ENCODE data around the gene CD46.

The CD46 gene

GRCh38 chr1:207789386-207789785, 37.5 kb downstream of the CD46 start:
- Histone ChIP-seq H3K4me2 (ENCODE audit: low read depth, low read length, poor library complexity, severe bottlenecking) (no peak overlapping the region), H3K4me3 (ENCODE audit: insufficient read depth, low read length, poor library complexity, severe bottlenecking) (no peak overlapping the region), H3K27ac (ENCODE audit: low read depth, low read length) (no peak overlapping the region), H3K9me3 (ENCODE audit: insufficient read depth, low read length) (no peaks in the 10 kb centered on the region), H2AFZ (ENCODE audit: low read depth, low read length, severe bottlenecking) (no peak overlapping the region), H3K27me3 (ENCODE audit: low read length) (no peaks in the 10 kb centered on the region), H4K20me1 (ENCODE audit: low read depth, low read length) (no peaks in the 10 kb centered on the region), H3K9me2 (replicated peaks; ENCODE audit: insufficient read depth, low read length) (no peaks in the 10 kb centered on the region), H3K9ac (ENCODE audit: low read length) (no peak overlapping the region), H3K36me3 (ENCODE audit: low read length) (peaks cover 18% of the 10 kb centered on the region; the same call in 1 of the 2 replicates), H3F3A (ENCODE audit: insufficient read depth) (no peaks in the 10 kb centered on the region), H3K79me2 (ENCODE audit: insufficient read depth, low read length) (no peaks in the 10 kb centered on the region)
- TF ChIP-seq, protein P1, sequence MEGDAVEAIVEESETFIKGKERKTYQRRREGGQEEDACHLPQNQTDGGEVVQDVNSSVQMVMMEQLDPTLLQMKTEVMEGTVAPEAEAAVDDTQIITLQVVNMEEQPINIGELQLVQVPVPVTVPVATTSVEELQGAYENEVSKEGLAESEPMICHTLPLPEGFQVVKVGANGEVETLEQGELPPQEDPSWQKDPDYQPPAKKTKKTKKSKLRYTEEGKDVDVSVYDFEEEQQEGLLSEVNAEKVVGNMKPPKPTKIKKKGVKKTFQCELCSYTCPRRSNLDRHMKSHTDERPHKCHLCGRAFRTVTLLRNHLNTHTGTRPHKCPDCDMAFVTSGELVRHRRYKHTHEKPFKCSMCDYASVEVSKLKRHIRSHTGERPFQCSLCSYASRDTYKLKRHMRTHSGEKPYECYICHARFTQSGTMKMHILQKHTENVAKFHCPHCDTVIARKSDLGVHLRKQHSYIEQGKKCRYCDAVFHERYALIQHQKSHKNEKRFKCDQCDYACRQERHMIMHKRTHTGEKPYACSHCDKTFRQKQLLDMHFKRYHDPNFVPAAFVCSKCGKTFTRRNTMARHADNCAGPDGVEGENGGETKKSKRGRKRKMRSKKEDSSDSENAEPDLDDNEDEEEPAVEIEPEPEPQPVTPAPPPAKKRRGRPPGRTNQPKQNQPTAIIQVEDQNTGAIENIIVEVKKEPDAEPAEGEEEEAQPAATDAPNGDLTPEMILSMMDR (IDR thresholded peaks at IDR 0.05; ENCODE audit: insufficient read depth, low read length, poor library complexity, severe bottlenecking): no peak
- no peak for TF ChIP-seq EZH2phosphoT487 (conservative IDR thresholded peaks at IDR 0.05; ENCODE audit: low read length)

DNA sequence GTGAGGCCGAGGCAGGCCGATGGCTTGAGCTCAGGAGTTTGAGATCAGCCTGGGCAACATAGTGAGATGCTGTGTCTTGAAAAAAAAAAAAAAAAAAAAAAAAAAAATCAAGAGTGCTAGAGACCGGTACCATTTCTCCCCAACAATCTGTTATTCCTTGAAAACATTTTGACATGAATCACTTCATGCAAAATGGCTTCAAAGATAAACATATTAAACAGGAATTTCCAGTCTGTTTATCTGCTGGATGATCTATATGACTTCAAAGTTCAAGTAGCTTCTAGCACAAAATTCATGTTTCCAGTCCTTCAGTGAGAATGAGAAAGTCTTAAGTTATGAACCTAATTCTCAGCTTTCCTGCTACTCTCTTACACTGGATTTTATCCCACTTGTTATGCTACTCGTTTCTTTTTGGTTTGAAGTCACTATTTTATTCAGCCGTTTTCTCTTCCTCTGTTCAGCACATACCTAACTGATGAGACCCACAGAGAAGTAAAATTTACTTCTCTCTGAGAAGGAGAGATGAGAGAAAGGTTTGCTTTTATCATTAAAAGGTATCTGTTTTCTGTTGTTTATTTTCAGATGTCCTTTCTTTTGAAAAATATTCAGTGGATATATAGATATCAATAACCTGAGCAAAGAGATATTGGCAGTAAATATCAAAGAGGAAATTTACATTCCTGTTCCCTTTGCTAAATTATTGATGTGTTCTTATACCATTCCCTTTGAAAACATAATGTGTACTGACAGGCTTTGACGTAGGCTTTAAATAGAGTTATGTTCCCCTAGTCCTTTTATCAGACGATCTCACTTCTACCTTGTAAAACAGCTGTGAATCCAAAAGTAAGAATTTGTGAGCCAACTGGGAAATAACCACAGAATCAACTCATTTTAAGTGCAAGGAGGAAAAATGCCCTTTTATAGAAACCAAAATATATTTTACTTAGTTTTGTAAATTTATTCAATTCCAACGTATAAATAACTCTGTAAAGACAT, 38.2 kb downstream of the CD46 start:
- Histone ChIP-seq H3F3A (ENCODE audit: insufficient read depth) (0 out of 2 replicates have a peak, but pooled peaks cover 4% of the 10 kb centered on the region), H4K20me1 (ENCODE audit: low read depth, low read length) (no peaks in the 10 kb centered on the region), H3K9me2 (replicated peaks; ENCODE audit: insufficient read depth, low read length) (no peaks in the 10 kb centered on the region), H3K27ac (ENCODE audit: low read depth, low read length) (no peak overlapping the region), H3K4me3 (ENCODE audit: insufficient read depth, low read length, poor library complexity, severe bottlenecking) (no peak overlapping the region), H3K79me2 (ENCODE audit: insufficient read depth, low read length) (no peaks in the 10 kb centered on the region), H3K9ac (ENCODE audit: low read length) (no peak overlapping the region), H3K4me2 (ENCODE audit: low read depth, low read length, poor library complexity, severe bottlenecking) (no peak overlapping the region), H2AFZ (ENCODE audit: low read depth, low read length, severe bottlenecking) (no peak overlapping the region), H3K9me3 (ENCODE audit: insufficient read depth, low read length) (no peaks in the 10 kb centered on the region), H3K27me3 (ENCODE audit: low read length) (no peaks in the 10 kb centered on the region), H3K36me3 (ENCODE audit: low read length) (peaks cover 12% of the 10 kb centered on the region; the same call in 1 of the 2 replicates)
- TF ChIP-seq, protein P1 (IDR thresholded peaks at IDR 0.05; ENCODE audit: insufficient read depth, low read length, poor library complexity, severe bottlenecking): no peak
- TF ChIP-seq EZH2phosphoT487 (conservative IDR thresholded peaks at IDR 0.05; ENCODE audit: low read length): no peak

DNA sequence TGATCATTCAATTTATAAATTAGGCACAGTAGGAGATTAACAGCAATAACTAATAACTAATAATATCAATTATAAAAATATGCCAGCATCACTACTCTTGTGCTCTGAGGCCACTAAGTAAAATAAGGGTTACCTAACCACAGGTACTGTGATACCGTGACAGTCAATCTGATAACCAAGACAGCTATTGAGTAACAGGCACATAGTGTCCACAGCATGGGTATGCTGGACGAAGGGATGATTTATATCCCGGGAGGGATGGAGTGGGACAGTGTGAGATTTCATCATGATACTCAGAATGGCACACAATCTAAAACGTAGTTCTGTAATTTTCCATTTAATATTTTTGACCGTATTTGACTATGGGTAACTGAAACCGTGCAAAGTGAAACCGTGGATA, 39.4 kb downstream of the CD46 start:
- H4K20me1 ChIP-seq (ENCODE audit: low read depth, low read length): no peaks in the 10 kb centered on the region
- H3K9me2 ChIP-seq (replicated peaks; ENCODE audit: insufficient read depth, low read length): no peaks in the 10 kb centered on the region
- H3K79me2 ChIP-seq (ENCODE audit: insufficient read depth, low read length): no peaks in the 10 kb centered on the region
- H3K9me3 ChIP-seq (ENCODE audit: insufficient read depth, low read length): no peaks in the 10 kb centered on the region
- H3K27ac ChIP-seq (ENCODE audit: low read depth, low read length): no peak overlapping the region
- no peak overlapping the region for H3K4me3 ChIP-seq (ENCODE audit: insufficient read depth, low read length, poor library complexity, severe bottlenecking)
- no peak overlapping the region for H3K4me2 ChIP-seq (ENCODE audit: low read depth, low read length, poor library complexity, severe bottlenecking)
- 0 out of 2 replicates have a peak, but pooled peaks cover 4% of the 10 kb centered on the region for H3F3A ChIP-seq (ENCODE audit: insufficient read depth)
- no peak for TF ChIP-seq EZH2phosphoT487 (conservative IDR thresholded peaks at IDR 0.05; ENCODE audit: low read length)
- TF ChIP-seq, protein P1 (IDR thresholded peaks at IDR 0.05; ENCODE audit: insufficient read depth, low read length, poor library complexity, severe bottlenecking): no peak
- no peak overlapping the region for H3K9ac ChIP-seq (ENCODE audit: low read length)
- no peaks in the 10 kb centered on the region for H3K27me3 ChIP-seq (ENCODE audit: low read length)
- H2AFZ ChIP-seq (ENCODE audit: low read depth, low read length, severe bottlenecking): no peak overlapping the region
- H3K36me3 ChIP-seq (ENCODE audit: low read length): peaks cover 6% of the 10 kb centered on the region; the same call in 1 of the 2 replicates

All from SU-DHL-6 (cell line).